ENCODE results near the gene NACA. TPM values are rescaled to one million over a fixed set of nuclear protein-coding genes. Genes with fewer than 3 reads are reported as not detected.
A peak's percentile ranks its signal among the peaks of the same experiment; 100 is the strongest.

Gene NACA
- polyA plus RNA-seq, 12 donors = 260 to 2,150 (median 1,740) TPM

- no peak for DNase-seq
Observed at GRCh38 chr12:56699020-56699661, 26.0 kb downstream of the NACA start.

GRCh38 chr12:56695327-56696101 lies 29.6 kb downstream of the NACA start:
- DNase-seq = no peak

GRCh38 chr12:56694161-56694560 lies 30.9 kb downstream of the NACA start:
- no peak for DNase-seq

GRCh38 chr12:56688846-56689109 lies 36.3 kb downstream of the NACA start:
- no peak for DNase-seq

GRCh38 chr12:56688129-56688845 lies 36.8 kb downstream of the NACA start, which contains the start of gene PTGES3:
TSS of gene PTGES3 (minus strand) at chr12:56688284. CDS start at chr12:56687999, 285 bp downstream.
- peak; percentile 98 for DNase-seq

- peak; percentile 48 for DNase-seq
Observed at GRCh38 chr12:56687223-56688128, 37.6 kb downstream of the NACA start.

- no peak for DNase-seq
Observed at GRCh38 chr12:56684745-56685359, 40.2 kb downstream of the NACA start.

- no peak for DNase-seq
Observed at GRCh38 chr12:56682323-56682722, 42.8 kb downstream of the NACA start.

GRCh38 chr12:56679883-56680575 lies 45.1 kb downstream of the NACA start:
- DNase-seq = no peak

- DNase-seq = no peak
Observed at GRCh38 chr12:56678852-56679251, 46.2 kb downstream of the NACA start.

GRCh38 chr12:56677680-56678079 lies 47.4 kb downstream of the NACA start:
- no peak for DNase-seq

GRCh38 chr12:56676851-56677580 lies 48.1 kb downstream of the NACA start:
- DNase-seq = no peak

- DNase-seq = no peak
Observed at GRCh38 chr12:56671608-56672007, 53.5 kb downstream of the NACA start.

- no peak for DNase-seq
Observed at GRCh38 chr12:56670836-56671235, 54.3 kb downstream of the NACA start.

- no peak for DNase-seq
Observed at GRCh38 chr12:56668197-56668457, 57.0 kb downstream of the NACA start.

Other genes starting within 250 kb of the NACA start
- gene GLS2, start 237.1 kb downstream of the NACA start, polyA plus RNA-seq (ENCODE audit: insufficient read length in 12 of 12) = 1 to 10 TPM in 1 of 12 donors, under 1 TPM in 6, not detected in 5; 0.15 to 1.2 (median 0.50) TPM
- 10 to 100 TPM in 11 of 12 donors, not detected in 1; 13.3 to 71.1 (median 26.4) TPM for gene RBMS2, start 203.5 kb downstream of the NACA start, polyA plus RNA-seq (ENCODE audit: insufficient read length in 12 of 12)
- 100 to 1,000 TPM in 3 of 12 donors, 10 to 100 TPM in 9; 31.6 to 842 (median 46.7) TPM for gene BAZ2A, start 95.0 kb downstream of the NACA start, polyA plus RNA-seq (ENCODE audit: insufficient read length in 12 of 12)
- 100 to 1,000 TPM in 11 of 12 donors, not detected in 1; 327 to 788 (median 683) TPM for gene ATP5F1B, start 79.3 kb downstream of the NACA start, polyA plus RNA-seq (ENCODE audit: insufficient read length in 12 of 12)
- 100 to 1,000 TPM in 11 of 12 donors, not detected in 1; 189 to 255 (median 216) TPM for gene PTGES3, start 37.0 kb downstream of the NACA start, polyA plus RNA-seq (ENCODE audit: insufficient read length in 12 of 12)
- gene PRIM1, start 27.0 kb upstream of the NACA start, polyA plus RNA-seq (ENCODE audit: insufficient read length in 12 of 12) = 10 to 100 TPM in 10 of 12 donors, not detected in 2; 10.1 to 27.3 (median 13.7) TPM
- gene HSD17B6, start 38.0 kb upstream of the NACA start, polyA plus RNA-seq (ENCODE audit: insufficient read length in 12 of 12) = 1 to 10 TPM in 1 of 12 donors, under 1 TPM in 9, not detected in 2; 0.28 to 1.4 (median 0.35) TPM
- 1 to 10 TPM in 1 of 12 donors, under 1 TPM in 9, not detected in 2; 0.24 to 1.1 (median 0.42) TPM for gene SDR9C7, start 209.1 kb upstream of the NACA start, polyA plus RNA-seq (ENCODE audit: insufficient read length in 12 of 12)
- gene RDH16, start 232.3 kb upstream of the NACA start, polyA plus RNA-seq (ENCODE audit: insufficient read length in 12 of 12) = under 1 TPM in 10 of 12 donors, not detected in 2; 0.13 to 0.74 (median 0.34) TPM

All from muscle of arm (tissue), 12 donors.